ENCODE measurements around the gene RNASET2. TPM values are rescaled to one million over a fixed set of nuclear protein-coding genes. Genes with fewer than 3 reads are reported as not detected.

The RNASET2 gene
- total and polyA plus RNA-seq, 2 of the 13 experiments (the other 11 are each of a cell fraction or from before 2014, with no cell fraction given), result 44.6 to 597 TPM

DNA sequence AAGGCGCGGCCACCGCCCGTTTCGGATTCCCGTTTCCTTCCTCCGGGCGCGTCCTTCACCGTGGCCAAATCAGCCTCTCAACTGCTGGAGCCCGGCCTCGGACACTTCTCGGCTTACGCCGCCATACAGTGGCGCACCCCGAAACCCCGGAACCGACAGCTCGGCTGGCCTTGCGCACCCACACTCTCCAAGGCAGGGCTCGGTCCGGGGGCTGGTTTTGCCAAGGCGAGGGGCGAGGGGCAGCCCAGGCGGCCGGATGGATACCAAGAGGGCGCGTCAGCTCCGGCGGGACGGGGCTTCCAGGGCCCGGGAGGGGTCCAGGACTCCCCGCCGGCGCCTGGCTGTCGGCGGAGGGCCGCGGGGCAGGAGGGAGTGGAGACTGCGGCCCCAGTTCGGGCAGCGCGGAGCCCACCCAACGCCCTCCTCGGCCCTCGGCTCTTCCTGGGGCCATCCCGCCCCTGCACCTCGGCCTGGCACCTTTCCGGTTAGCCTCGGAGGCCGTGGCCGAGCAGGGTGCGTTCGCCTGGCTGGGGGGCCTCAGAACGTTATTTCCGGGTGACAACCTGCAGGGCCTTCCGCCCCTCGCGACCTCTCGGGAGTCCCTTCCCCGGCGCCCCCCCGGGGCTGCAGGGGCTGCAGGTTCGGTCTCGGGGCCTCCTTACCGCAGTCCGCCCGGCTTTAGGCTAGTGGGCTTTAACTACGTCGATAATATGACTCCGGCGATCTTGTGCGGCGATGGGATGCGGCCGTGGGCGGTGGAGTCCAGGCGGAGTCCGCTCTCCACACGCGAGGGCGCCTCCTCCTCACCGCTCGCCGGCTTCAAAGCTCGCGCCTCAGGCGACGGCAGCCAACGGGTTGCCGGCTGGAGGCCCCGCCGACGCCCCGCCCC is 42.1 kb upstream of the RNASET2 start (continued):
- TF ChIP-seq, protein P1, sequence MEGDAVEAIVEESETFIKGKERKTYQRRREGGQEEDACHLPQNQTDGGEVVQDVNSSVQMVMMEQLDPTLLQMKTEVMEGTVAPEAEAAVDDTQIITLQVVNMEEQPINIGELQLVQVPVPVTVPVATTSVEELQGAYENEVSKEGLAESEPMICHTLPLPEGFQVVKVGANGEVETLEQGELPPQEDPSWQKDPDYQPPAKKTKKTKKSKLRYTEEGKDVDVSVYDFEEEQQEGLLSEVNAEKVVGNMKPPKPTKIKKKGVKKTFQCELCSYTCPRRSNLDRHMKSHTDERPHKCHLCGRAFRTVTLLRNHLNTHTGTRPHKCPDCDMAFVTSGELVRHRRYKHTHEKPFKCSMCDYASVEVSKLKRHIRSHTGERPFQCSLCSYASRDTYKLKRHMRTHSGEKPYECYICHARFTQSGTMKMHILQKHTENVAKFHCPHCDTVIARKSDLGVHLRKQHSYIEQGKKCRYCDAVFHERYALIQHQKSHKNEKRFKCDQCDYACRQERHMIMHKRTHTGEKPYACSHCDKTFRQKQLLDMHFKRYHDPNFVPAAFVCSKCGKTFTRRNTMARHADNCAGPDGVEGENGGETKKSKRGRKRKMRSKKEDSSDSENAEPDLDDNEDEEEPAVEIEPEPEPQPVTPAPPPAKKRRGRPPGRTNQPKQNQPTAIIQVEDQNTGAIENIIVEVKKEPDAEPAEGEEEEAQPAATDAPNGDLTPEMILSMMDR (CRISPR knock-in tag; IDR thresholded peaks at IDR 0.05), result peak; percentile 52
- peak; percentile 45 to 54; a peak in 3 of 4 replicates for TF ChIP-seq KLF16 (CRISPR knock-in tag; IDR thresholded peaks at IDR 0.05)
- TF ChIP-seq ZSCAN29 (CRISPR knock-in tag; conservative IDR thresholded peaks at IDR 0.05), result no peak
- TF ChIP-seq, protein P2, sequence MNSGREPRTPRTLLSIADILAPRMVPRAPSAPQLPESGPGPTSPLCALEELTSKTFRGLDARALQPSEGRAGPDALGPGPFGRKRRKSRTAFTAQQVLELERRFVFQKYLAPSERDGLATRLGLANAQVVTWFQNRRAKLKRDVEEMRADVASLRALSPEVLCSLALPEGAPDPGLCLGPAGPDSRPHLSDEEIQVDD (CRISPR knock-in tag; IDR thresholded peaks at IDR 0.05; ENCODE audit: borderline replicate concordance), result no peak
- TF ChIP-seq, protein P3, sequence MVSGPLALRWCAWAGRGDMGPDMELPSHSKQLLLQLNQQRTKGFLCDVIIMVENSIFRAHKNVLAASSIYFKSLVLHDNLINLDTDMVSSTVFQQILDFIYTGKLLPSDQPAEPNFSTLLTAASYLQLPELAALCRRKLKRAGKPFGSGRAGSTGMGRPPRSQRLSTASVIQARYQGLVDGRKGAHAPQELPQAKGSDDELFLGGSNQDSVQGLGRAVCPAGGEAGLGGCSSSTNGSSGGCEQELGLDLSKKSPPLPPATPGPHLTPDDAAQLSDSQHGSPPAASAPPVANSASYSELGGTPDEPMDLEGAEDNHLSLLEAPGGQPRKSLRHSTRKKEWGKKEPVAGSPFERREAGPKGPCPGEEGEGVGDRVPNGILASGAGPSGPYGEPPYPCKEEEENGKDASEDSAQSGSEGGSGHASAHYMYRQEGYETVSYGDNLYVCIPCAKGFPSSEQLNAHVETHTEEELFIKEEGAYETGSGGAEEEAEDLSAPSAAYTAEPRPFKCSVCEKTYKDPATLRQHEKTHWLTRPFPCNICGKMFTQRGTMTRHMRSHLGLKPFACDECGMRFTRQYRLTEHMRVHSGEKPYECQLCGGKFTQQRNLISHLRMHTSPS (CRISPR knock-in tag; IDR thresholded peaks at IDR 0.05; ENCODE audit: low read depth), result no peak
- peak; percentile 72 for TF ChIP-seq ZNF709 (CRISPR knock-in tag; IDR thresholded peaks at IDR 0.05)
- TF ChIP-seq HNRNPK (IDR thresholded peaks at IDR 0.05; ENCODE audit: low read depth, low read length, poor library complexity, severe bottlenecking), result no peak
- TF ChIP-seq NCOA2 (CRISPR knock-in tag; IDR thresholded peaks at IDR 0.05), result no peak
- TF ChIP-seq TCF12 (IDR thresholded peaks at IDR 0.05), result no peak
- TF ChIP-seq TCF12 (CRISPR knock-in tag; IDR thresholded peaks at IDR 0.05), result no peak; the same call in 1 of the 2 replicates
- no peak for TF ChIP-seq CENPT (CRISPR knock-in tag; IDR thresholded peaks at IDR 0.05; ENCODE audit: low read depth)
- TF ChIP-seq, protein P4, sequence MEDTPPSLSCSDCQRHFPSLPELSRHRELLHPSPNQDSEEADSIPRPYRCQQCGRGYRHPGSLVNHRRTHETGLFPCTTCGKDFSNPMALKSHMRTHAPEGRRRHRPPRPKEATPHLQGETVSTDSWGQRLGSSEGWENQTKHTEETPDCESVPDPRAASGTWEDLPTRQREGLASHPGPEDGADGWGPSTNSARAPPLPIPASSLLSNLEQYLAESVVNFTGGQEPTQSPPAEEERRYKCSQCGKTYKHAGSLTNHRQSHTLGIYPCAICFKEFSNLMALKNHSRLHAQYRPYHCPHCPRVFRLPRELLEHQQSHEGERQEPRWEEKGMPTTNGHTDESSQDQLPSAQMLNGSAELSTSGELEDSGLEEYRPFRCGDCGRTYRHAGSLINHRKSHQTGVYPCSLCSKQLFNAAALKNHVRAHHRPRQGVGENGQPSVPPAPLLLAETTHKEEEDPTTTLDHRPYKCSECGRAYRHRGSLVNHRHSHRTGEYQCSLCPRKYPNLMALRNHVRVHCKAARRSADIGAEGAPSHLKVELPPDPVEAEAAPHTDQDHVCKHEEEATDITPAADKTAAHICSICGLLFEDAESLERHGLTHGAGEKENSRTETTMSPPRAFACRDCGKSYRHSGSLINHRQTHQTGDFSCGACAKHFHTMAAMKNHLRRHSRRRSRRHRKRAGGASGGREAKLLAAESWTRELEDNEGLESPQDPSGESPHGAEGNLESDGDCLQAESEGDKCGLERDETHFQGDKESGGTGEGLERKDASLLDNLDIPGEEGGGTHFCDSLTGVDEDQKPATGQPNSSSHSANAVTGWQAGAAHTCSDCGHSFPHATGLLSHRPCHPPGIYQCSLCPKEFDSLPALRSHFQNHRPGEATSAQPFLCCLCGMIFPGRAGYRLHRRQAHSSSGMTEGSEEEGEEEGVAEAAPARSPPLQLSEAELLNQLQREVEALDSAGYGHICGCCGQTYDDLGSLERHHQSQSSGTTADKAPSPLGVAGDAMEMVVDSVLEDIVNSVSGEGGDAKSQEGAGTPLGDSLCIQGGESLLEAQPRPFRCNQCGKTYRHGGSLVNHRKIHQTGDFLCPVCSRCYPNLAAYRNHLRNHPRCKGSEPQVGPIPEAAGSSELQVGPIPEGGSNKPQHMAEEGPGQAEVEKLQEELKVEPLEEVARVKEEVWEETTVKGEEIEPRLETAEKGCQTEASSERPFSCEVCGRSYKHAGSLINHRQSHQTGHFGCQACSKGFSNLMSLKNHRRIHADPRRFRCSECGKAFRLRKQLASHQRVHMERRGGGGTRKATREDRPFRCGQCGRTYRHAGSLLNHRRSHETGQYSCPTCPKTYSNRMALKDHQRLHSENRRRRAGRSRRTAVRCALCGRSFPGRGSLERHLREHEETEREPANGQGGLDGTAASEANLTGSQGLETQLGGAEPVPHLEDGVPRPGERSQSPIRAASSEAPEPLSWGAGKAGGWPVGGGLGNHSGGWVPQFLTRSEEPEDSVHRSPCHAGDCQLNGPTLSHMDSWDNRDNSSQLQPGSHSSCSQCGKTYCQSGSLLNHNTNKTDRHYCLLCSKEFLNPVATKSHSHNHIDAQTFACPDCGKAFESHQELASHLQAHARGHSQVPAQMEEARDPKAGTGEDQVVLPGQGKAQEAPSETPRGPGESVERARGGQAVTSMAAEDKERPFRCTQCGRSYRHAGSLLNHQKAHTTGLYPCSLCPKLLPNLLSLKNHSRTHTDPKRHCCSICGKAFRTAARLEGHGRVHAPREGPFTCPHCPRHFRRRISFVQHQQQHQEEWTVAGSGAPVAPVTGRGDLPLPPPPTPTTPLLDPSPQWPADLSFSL (CRISPR knock-in tag; IDR thresholded peaks at IDR 0.05), result no peak
- TF ChIP-seq ZNF367 (CRISPR knock-in tag; IDR thresholded peaks at IDR 0.05; ENCODE audit: borderline replicate concordance), result peak; percentile 52; the same call in 1 of the 2 replicates
- TF ChIP-seq NFIB (CRISPR knock-in tag; IDR thresholded peaks at IDR 0.05; ENCODE audit: borderline replicate concordance), result 0 out of 2 replicates have a peak, but pooled peaks have one; percentile 38
- TF ChIP-seq KLF12 (CRISPR knock-in tag; IDR thresholded peaks at IDR 0.05; ENCODE audit: borderline replicate concordance), result no peak; the same call in 1 of the 2 replicates
- peak; percentile 68; the same call in 1 of the 2 replicates for TF ChIP-seq ZMAT3 (CRISPR knock-in tag; conservative IDR thresholded peaks at IDR 0.05)

Data from HepG2 (cell line).